Ovary (tissue), 3 donors: ENCODE data around the gene RHOV.

ENCODE experiments used
- POLR2A ChIP-seq: fragments of 450-650 bp; IDR thresholded peaks from one replicate; pipeline ENCODE4 v1.6.1; 2017; ENCODE audit warnings: antibody characterized with exemption, mild to moderate bottlenecking, moderate library complexity
- TF ChIP-seq, protein P1 (sequence below), 3 donors: fragments of 450-650 bp in 2 of 3; fragments of 200-600 bp in 1 of 3; IDR thresholded peaks; one replicate each; pipeline versions ENCODE4 v1.5.1 to v1.8.0; 2016 to 2022; ENCODE audit warnings: antibody characterized with exemption in 3 of 3, mild to moderate bottlenecking in 1 of 3
- donor health status: DM: no; HTN: no; CAD: no.

DNA sequence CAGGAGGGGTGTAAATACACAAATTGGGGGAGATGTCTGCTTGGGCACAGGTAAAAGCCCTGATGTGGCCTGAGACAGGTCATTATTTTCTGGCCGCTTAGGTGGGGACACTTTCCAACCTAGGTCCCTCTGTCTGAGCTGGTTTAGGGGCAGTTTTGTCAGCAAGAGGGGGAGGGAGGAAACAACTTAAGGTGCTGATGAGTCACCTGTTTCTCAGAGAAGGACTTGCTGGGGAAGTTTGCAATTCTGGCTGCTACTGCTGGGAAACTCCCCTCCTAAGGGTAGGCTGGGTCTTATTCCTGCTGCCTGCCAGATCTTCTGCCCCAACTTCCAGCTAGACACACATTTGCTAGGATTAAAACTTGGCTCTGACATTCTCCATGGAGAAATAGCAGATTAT, 4.8 kb upstream of the RHOV start:
- no peak for TF ChIP-seq POLR2A
- TF ChIP-seq, protein P1, sequence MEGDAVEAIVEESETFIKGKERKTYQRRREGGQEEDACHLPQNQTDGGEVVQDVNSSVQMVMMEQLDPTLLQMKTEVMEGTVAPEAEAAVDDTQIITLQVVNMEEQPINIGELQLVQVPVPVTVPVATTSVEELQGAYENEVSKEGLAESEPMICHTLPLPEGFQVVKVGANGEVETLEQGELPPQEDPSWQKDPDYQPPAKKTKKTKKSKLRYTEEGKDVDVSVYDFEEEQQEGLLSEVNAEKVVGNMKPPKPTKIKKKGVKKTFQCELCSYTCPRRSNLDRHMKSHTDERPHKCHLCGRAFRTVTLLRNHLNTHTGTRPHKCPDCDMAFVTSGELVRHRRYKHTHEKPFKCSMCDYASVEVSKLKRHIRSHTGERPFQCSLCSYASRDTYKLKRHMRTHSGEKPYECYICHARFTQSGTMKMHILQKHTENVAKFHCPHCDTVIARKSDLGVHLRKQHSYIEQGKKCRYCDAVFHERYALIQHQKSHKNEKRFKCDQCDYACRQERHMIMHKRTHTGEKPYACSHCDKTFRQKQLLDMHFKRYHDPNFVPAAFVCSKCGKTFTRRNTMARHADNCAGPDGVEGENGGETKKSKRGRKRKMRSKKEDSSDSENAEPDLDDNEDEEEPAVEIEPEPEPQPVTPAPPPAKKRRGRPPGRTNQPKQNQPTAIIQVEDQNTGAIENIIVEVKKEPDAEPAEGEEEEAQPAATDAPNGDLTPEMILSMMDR (IDR thresholded peaks at IDR 0.05): no peak
